IMR-90 (cell line): ENCODE data around the gene RPN1. TPM values are rescaled to one million over a fixed set of nuclear protein-coding genes. Genes with fewer than 3 reads are reported as not detected.
A peak's percentile ranks its signal among the peaks of the same experiment; 100 is the strongest.

Experiments used
- ATAC-seq: fragments of 200-7000 bp; cut with Tn5 transposase; 2 replicates; pipeline ENCODE4 v1.9.1; 2020; ENCODE audit warnings: low read depth, mild to moderate bottlenecking, moderate library complexity
- BruUV-seq: library from RNA; stranded (reverse); fragments of 400-500 nt; replicated peaks from 2 replicates; lab custom pipeline; 2021; lab: Mats Ljungman, UMichigan
- CTCF ChIA-PET: fragments of 300-600 bp; formaldehyde crosslinking; extraction: SDS; loops from one replicate; lab custom pipeline; 2021; ENCODE audit warnings: antibody characterized with exemption; lab: Yijun Ruan, JAX
- POLR2A ChIA-PET: fragments of 300-600 bp; sonication (Branson Sonifier 250); formaldehyde crosslinking; loops from one replicate; lab custom pipeline; 2022; ENCODE audit warnings: antibody characterized with exemption; ENCODE audit not compliant: unreplicated experiment; lab: Charles Lee
- DNase-seq: peaks from one replicate; pipeline ENCODE4 v3.0.0; 2013
- H2AFZ ChIP-seq: replicated peaks from 2 replicates; pipeline ENCODE3; 2013; ENCODE audit warnings: low read length, mild to moderate bottlenecking; ENCODE audit not compliant: poor library complexity
- H2AK5ac ChIP-seq: 2 replicates; pipeline ENCODE4 v1.6.1; 2013; ENCODE audit warnings: low read depth, low read length, inconsistent platforms
- H2AK9ac ChIP-seq: replicated peaks from 2 replicates; pipeline ENCODE3; 2013; ENCODE audit warnings: mild to moderate bottlenecking, low read depth, low read length, moderate library complexity; ENCODE audit not compliant: poor library complexity
- H2BK120ac ChIP-seq: 2 replicates; pipeline ENCODE4 v1.6.1; 2013; ENCODE audit warnings: low read depth, low read length, inconsistent platforms
- H2BK15ac ChIP-seq: 3 replicates; pipeline ENCODE4 v1.6.1; 2013; ENCODE audit warnings: low read depth, low read length, inconsistent platforms
- H2BK20ac ChIP-seq: 2 replicates; pipeline ENCODE4 v1.6.1; 2013; ENCODE audit warnings: low read depth, mild to moderate bottlenecking, inconsistent platforms, low read length, moderate library complexity
- H2BK5ac ChIP-seq: 2 replicates; pipeline ENCODE4 v1.6.1; 2013; ENCODE audit warnings: mild to moderate bottlenecking, low read depth, low read length, inconsistent platforms; ENCODE audit not compliant: poor library complexity, severe bottlenecking
- H3K14ac ChIP-seq: replicated peaks from 2 replicates; pipeline ENCODE4 v1.6.1; 2013; ENCODE audit warnings: low read depth, low read length, inconsistent platforms
- H3K18ac ChIP-seq: 2 replicates; pipeline ENCODE4 v1.6.1; 2013; ENCODE audit warnings: low read depth, low read length, control low read depth
- H3K23ac ChIP-seq: 2 replicates; pipeline ENCODE4 v1.6.1; 2013; ENCODE audit warnings: low read depth, low read length, inconsistent platforms
- H3K27ac ChIP-seq: 2 replicates; pipeline ENCODE4 v1.5.1; 2013; ENCODE audit warnings: mild to moderate bottlenecking, control low read depth, low read length; ENCODE audit not compliant: insufficient read depth
- H3K27me3 ChIP-seq: 2 replicates; pipeline ENCODE4 v1.6.1; 2013; ENCODE audit warnings: low read length; ENCODE audit not compliant: control insufficient read depth, insufficient read depth
- H3K36me3 ChIP-seq: 2 replicates; pipeline ENCODE4 v1.6.1; 2013; ENCODE audit warnings: low read length, mixed read lengths; ENCODE audit not compliant: control insufficient read depth, insufficient read depth
- H3K4ac ChIP-seq: 2 replicates; pipeline ENCODE4 v1.6.1; 2013; ENCODE audit warnings: low read depth, low read length, inconsistent platforms
- H3K4me1 ChIP-seq: 2 replicates; pipeline ENCODE4 v1.6.1; 2013; ENCODE audit warnings: low read length, mixed read lengths; ENCODE audit not compliant: control insufficient read depth, insufficient read depth
- H3K4me2 ChIP-seq: 2 replicates; pipeline ENCODE4 v1.6.1; 2013; ENCODE audit warnings: low read depth, mild to moderate bottlenecking, control low read depth, low read length, moderate library complexity
- H3K4me3 ChIP-seq: 2 replicates; pipeline ENCODE4 v1.5.1; 2013; ENCODE audit warnings: low read depth, mild to moderate bottlenecking, control low read depth, low read length, moderate library complexity; ENCODE audit not compliant: insufficient read depth
- H3K56ac ChIP-seq: 2 replicates; pipeline ENCODE4 v1.6.1; 2013; ENCODE audit warnings: low read length, inconsistent platforms; ENCODE audit not compliant: insufficient read depth; ENCODE audit errors: extremely low read depth
- H3K79me1 ChIP-seq, 2 experiments: 2 replicates each; pipeline ENCODE4 v1.6.1; 2013; ENCODE audit warnings: low read length in 2 of 2, inconsistent platforms in 1 of 2, low read depth in 1 of 2
- H3K9ac ChIP-seq: 2 replicates; pipeline ENCODE4 v1.6.1; 2013; ENCODE audit warnings: low read depth, low read length, control low read depth
- H3K9me1 ChIP-seq: 2 replicates; pipeline ENCODE4 v1.6.1; 2013; ENCODE audit warnings: low read length, inconsistent platforms; ENCODE audit not compliant: insufficient read depth
- H3K9me3 ChIP-seq: 2 replicates; pipeline ENCODE4 v1.6.1; 2013; ENCODE audit warnings: low read length; ENCODE audit not compliant: control insufficient read depth, insufficient read depth
- H4K20me1 ChIP-seq: 2 replicates; pipeline ENCODE4 v1.6.1; 2013; ENCODE audit warnings: low read length, inconsistent platforms; ENCODE audit not compliant: insufficient read depth
- H4K5ac ChIP-seq: 2 replicates; pipeline ENCODE4 v1.6.1; 2013; ENCODE audit warnings: mild to moderate bottlenecking, low read depth, low read length, control low read depth
- H4K8ac ChIP-seq, 2 experiments: 2 replicates each; pipeline ENCODE4 v1.6.1; 2013; ENCODE audit warnings: low read depth in 2 of 2, low read length in 2 of 2, control low read depth in 1 of 2, inconsistent platforms in 1 of 2
- H4K91ac ChIP-seq: 2 replicates; pipeline ENCODE4 v1.6.1; 2013; ENCODE audit warnings: low read depth, low read length, inconsistent platforms; ENCODE audit not compliant: insufficient read depth
- BHLHE40 ChIP-seq: fragments of 150-350 bp; IDR thresholded peaks from 2 replicates; pipeline ENCODE4 v1.6.1; 2016; ENCODE audit warnings: mild to moderate bottlenecking, low read depth, low read length
- CHD1 ChIP-seq: IDR thresholded peaks from 2 replicates; pipeline ENCODE4 v1.6.1; 2012; ENCODE audit warnings: low read depth, low read length, improper control_type of control experiment
- FOS ChIP-seq: fragments of 150-350 bp; IDR thresholded peaks from 2 replicates; pipeline ENCODE4 v1.6.1; 2016; ENCODE audit warnings: low read depth, low read length
- MAFK ChIP-seq: IDR thresholded peaks from 2 replicates; pipeline ENCODE4 v1.6.1; 2012; ENCODE audit warnings: low read depth, low read length, improper control_type of control experiment
- MAZ ChIP-seq: IDR thresholded peaks from 2 replicates; pipeline ENCODE4 v1.6.1; 2012; ENCODE audit warnings: low read depth, mild to moderate bottlenecking, low read length, improper control_type of control experiment, moderate library complexity, borderline replicate concordance
- MXI1 ChIP-seq: IDR thresholded peaks from 2 replicates; pipeline ENCODE4 v1.6.1; 2012; ENCODE audit warnings: low read depth, mild to moderate bottlenecking, low read length, moderate library complexity, borderline replicate concordance
- NFE2L2 ChIP-seq: fragments of 150-350 bp; IDR thresholded peaks from 2 replicates; pipeline ENCODE4 v1.6.1; 2016; ENCODE audit warnings: low read depth, mild to moderate bottlenecking, low read length
- POLR2A ChIP-seq: IDR thresholded peaks from 2 replicates; pipeline ENCODE4 v1.6.1; 2012; ENCODE audit warnings: mild to moderate bottlenecking, low read depth, low read length
- RCOR1 ChIP-seq: IDR thresholded peaks from 2 replicates; pipeline ENCODE4 v1.6.1; 2012; ENCODE audit warnings: mild to moderate bottlenecking, low read length, improper control_type of control experiment; ENCODE audit not compliant: insufficient replicate concordance
- RFX5 ChIP-seq: IDR thresholded peaks from 2 replicates; pipeline ENCODE4 v1.8.0; 2012; ENCODE audit warnings: low read depth, mild to moderate bottlenecking, low read length, moderate library complexity
- SMC3 ChIP-seq: fragments of 150-350 bp; IDR thresholded peaks from 2 replicates; pipeline ENCODE4 v1.6.1; 2016; ENCODE audit warnings: low read depth, mild to moderate bottlenecking, antibody characterized with exemption, low read length, moderate library complexity
- USF2 ChIP-seq: fragments of 150-350 bp; IDR thresholded peaks from 2 replicates; pipeline ENCODE4 v1.6.1; 2017; ENCODE audit warnings: mild to moderate bottlenecking, antibody characterized with exemption, low read length, low read depth
- WGBS, 2 experiments: methylation state at CpG; one replicate each; pipeline versions ENCODE4 v1.1.5 to v1.1.7; 2013; ENCODE audit warnings: missing lambda C conversion rate in 2 of 2; ENCODE audit not compliant: insufficient read length in 1 of 2; ENCODE audit errors: extremely low coverage in 2 of 2; 5-methylcytosine and 5-hydroxymethylcytosine counted together
- dilution Hi-C: fragments of 300-500 bp; cut with HindIII; formaldehyde crosslinking; loops from one replicate; pipeline ENCODE4 v1.14.3; 2018; ENCODE audit warnings: low sequenced_read_pairs; ENCODE audit not compliant: unreplicated experiment
- in situ Hi-C: fragments of 300-500 bp; cut with MboI; formaldehyde crosslinking; loops from 3 replicates; pipeline ENCODE4 v1.14.3; 2019; ENCODE audit warnings: low sequenced_read_pairs, inconsistent platforms, mixed read lengths
- intact Hi-C: fragments of 100-400 bp; cut with micrococcal nuclease; formaldehyde crosslinking; loops from 2 replicates; pipeline ENCODE4 v1.10.0; 2022
- polyA plus RNA-seq, 3 experiments: library from polyadenylated mRNA; depleted of rRNA; stranded (reverse); fragments of >200 nt; gene quantifications; 2 replicates each; pipeline ENCODE4 v1.2.3, GENCODE V29; 2012; ENCODE audit warnings: low replicate concordance in 1 of 3
- total RNA-seq: library from RNA; depleted of rRNA; stranded (reverse); fragments of >200 nt; gene quantifications from 2 replicates; pipeline ENCODE4 v1.2.3, GENCODE V29; 2012
- TF ChIP-seq, protein P1 (sequence below): fragments of 150-350 bp; IDR thresholded peaks from 2 replicates; pipeline ENCODE4 v1.6.1; 2016; ENCODE audit warnings: low read depth, mild to moderate bottlenecking, low read length, moderate library complexity, borderline replicate concordance
- TF ChIP-seq, protein P2 (sequence below): conservative IDR thresholded peaks from 2 replicates; pipeline ENCODE4 v1.5.1; 2012; ENCODE audit warnings: mild to moderate bottlenecking, low read depth, low read length, improper control_type of control experiment

Gene RPN1
- total and polyA plus RNA-seq, 2 of the 4 experiments (the other 2 are of a cell fraction): 252 to 736 TPM

DNA sequence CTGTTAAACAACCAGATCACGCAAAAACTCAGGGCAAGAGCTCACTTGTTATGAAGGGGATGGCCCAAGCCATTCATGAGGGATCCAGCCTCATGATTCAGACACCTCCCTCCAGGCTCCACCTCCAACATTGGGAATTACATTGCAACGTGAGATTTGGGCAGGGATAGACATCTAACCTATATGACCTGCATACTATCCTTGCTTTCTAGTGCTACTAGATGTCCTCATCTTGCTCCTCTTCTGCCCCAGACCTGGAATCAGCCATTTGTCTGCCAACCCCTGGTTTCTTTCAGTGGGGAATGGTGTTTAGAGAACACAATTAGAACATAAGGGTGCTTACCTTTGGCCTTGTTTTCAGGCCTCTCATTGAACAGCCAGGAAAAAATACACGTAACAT, 63.2 kb downstream of the RPN1 start:
- H3K4me1 ChIP-seq: no peaks in the 10 kb centered on the region
- no peaks in the 10 kb centered on the region for H4K20me1 ChIP-seq
- H3K14ac ChIP-seq: no peak overlapping the region
- TF ChIP-seq MXI1 (no peak), FOS (no peak), POLR2A (no peak), USF2 (no peak), NFE2L2 (no peak), RFX5 (no peak), RCOR1 (no peak), SMC3 (no peak), BHLHE40 (no peak), MAFK (no peak), CHD1 (no peak), MAZ (no peak)
- TF ChIP-seq, protein P1, sequence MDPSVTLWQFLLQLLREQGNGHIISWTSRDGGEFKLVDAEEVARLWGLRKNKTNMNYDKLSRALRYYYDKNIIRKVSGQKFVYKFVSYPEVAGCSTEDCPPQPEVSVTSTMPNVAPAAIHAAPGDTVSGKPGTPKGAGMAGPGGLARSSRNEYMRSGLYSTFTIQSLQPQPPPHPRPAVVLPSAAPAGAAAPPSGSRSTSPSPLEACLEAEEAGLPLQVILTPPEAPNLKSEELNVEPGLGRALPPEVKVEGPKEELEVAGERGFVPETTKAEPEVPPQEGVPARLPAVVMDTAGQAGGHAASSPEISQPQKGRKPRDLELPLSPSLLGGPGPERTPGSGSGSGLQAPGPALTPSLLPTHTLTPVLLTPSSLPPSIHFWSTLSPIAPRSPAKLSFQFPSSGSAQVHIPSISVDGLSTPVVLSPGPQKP: no peak
- TF ChIP-seq, protein P2, sequence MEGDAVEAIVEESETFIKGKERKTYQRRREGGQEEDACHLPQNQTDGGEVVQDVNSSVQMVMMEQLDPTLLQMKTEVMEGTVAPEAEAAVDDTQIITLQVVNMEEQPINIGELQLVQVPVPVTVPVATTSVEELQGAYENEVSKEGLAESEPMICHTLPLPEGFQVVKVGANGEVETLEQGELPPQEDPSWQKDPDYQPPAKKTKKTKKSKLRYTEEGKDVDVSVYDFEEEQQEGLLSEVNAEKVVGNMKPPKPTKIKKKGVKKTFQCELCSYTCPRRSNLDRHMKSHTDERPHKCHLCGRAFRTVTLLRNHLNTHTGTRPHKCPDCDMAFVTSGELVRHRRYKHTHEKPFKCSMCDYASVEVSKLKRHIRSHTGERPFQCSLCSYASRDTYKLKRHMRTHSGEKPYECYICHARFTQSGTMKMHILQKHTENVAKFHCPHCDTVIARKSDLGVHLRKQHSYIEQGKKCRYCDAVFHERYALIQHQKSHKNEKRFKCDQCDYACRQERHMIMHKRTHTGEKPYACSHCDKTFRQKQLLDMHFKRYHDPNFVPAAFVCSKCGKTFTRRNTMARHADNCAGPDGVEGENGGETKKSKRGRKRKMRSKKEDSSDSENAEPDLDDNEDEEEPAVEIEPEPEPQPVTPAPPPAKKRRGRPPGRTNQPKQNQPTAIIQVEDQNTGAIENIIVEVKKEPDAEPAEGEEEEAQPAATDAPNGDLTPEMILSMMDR: no peak
- no peak overlapping the region for H2AK9ac ChIP-seq
- H3K9me1 ChIP-seq: no peaks in the 10 kb centered on the region
- H2BK20ac ChIP-seq: no peak overlapping the region
- H2BK120ac ChIP-seq: no peak overlapping the region
- H3K9me3 ChIP-seq: no peaks in the 10 kb centered on the region
- no peak overlapping the region for H3K4ac ChIP-seq
- no peak overlapping the region for H4K91ac ChIP-seq
- peak overlapping the region; percentile 43 for H2AFZ ChIP-seq
- BruUV-seq: no TSS peak
- no peak overlapping the region for H3K4me2 ChIP-seq
- CTCF ChIA-PET: no interaction called here
- H4K8ac ChIP-seq: no peak overlapping the region
- H3K23ac ChIP-seq: 0 out of 2 replicates have a peak overlapping the region, but pooled peaks have one; percentile 59
- no peak overlapping the region for H3K18ac ChIP-seq
- POLR2A ChIA-PET: no interaction called here
- no peak overlapping the region for H3K9ac ChIP-seq
- H4K5ac ChIP-seq: no peak overlapping the region
- WGBS, 2 experiments: no CpG with 5 or more reads among the region's 3 CpGs
- H2AK5ac ChIP-seq: no peak overlapping the region
- in situ Hi-C loops: no loop called here
- H3K36me3 ChIP-seq: no peaks in the 10 kb centered on the region
- intact Hi-C loops: loop anchor here (2.0 to 10.0 kb wide), 2 partner anchors 99 to 283 kb away; no protein-coding TSS in a partner anchor
- H3K27ac ChIP-seq: no peak overlapping the region
- no peak for ATAC-seq
- H3K4me3 ChIP-seq: no peak overlapping the region
- no peak for DNase-seq
- no peaks in the 10 kb centered on the region for H3K79me1 ChIP-seq
- dilution Hi-C loops: no loop called here
- H3K56ac ChIP-seq: no peak overlapping the region
- no peak overlapping the region for H2BK5ac ChIP-seq
- no peak overlapping the region for H2BK15ac ChIP-seq
- H3K27me3 ChIP-seq: peaks cover 8% of the 10 kb centered on the region
